Lung (tissue), 12 donors: ENCODE data around the gene FKBP10. TPM values are rescaled to one million over a fixed set of nuclear protein-coding genes. Genes with fewer than 3 reads are reported as not detected.

Source experiments
- ATAC-seq: fragments of 200-7000 bp; cut with Tn5 transposase; one replicate; pipeline ENCODE4 v1.9.1; 2020; ENCODE audit warnings: moderate number of reproducible peaks; ENCODE audit not compliant: insufficient read depth, low FRiP score
- DNase-seq, 3 donors: peaks; one replicate each; pipeline ENCODE4 v3.0.0-alpha.2; 2013 to 2017
- H3K27ac ChIP-seq, 2 donors: one replicate each; pipeline ENCODE4 v1.5.1; 2013; ENCODE audit warnings: mild to moderate bottlenecking in 2 of 2, moderate library complexity in 2 of 2, control low read depth in 1 of 2, inconsistent platforms in 1 of 2, low read depth in 1 of 2, low read length in 1 of 2
- H3K27me3 ChIP-seq, 3 donors: one replicate each; pipeline ENCODE4 v1.5.1; 2013; ENCODE audit warnings: low read length in 2 of 3; ENCODE audit not compliant: control insufficient read depth in 3 of 3, insufficient read depth in 3 of 3
- H3K36me3 ChIP-seq, 4 donors: one replicate each; pipeline ENCODE4 v1.5.1; 2013; ENCODE audit warnings: low read length in 4 of 4, mild to moderate bottlenecking in 1 of 4, moderate library complexity in 1 of 4; ENCODE audit not compliant: control insufficient read depth in 4 of 4, insufficient read depth in 4 of 4
- H3K4me1 ChIP-seq, 5 donors: one replicate each; pipeline ENCODE4 v1.5.1; 2013; ENCODE audit warnings: low read length in 5 of 5, mild to moderate bottlenecking in 2 of 5, moderate library complexity in 1 of 5; ENCODE audit not compliant: control insufficient read depth in 5 of 5, insufficient read depth in 5 of 5
- H3K4me3 ChIP-seq: one replicate; pipeline ENCODE4 v1.5.1; 2013; ENCODE audit warnings: mild to moderate bottlenecking, control low read depth, moderate library complexity
- H3K9ac ChIP-seq, 2 donors: one replicate each; pipeline ENCODE4 v1.5.1; 2013; ENCODE audit warnings: low read length in 2 of 2, control low read depth in 1 of 2; ENCODE audit not compliant: insufficient read depth in 1 of 2
- H3K9me3 ChIP-seq, 4 donors: one replicate each; pipeline ENCODE4 v1.5.1; 2013; ENCODE audit warnings: low read length in 3 of 4, mild to moderate bottlenecking in 1 of 4, moderate library complexity in 1 of 4; ENCODE audit not compliant: control insufficient read depth in 4 of 4, insufficient read depth in 3 of 4
- CTCF ChIP-seq: IDR thresholded peaks from 2 replicates; pipeline ENCODE4 v1.5.1; 2012; ENCODE audit warnings: mild to moderate bottlenecking; ENCODE audit errors: control extremely low read depth, extremely low read depth
- WGBS, 2 donors: extraction: QIAGEN DNeasy Blood & Tissue Kit; methylation state at CpG; one replicate each; pipeline ENCODE4 v1.1.7; 2013; 5-methylcytosine and 5-hydroxymethylcytosine counted together
- polyA plus RNA-seq, 2 donors: library from polyadenylated mRNA; stranded (reverse); fragments of 200-250 nt; gene quantifications; one replicate each; pipeline ENCODE4 v1.2.1, GENCODE V29; 2013
- total RNA-seq, 2 donors: library from RNA; depleted of rRNA in 1 of 2; stranded (reverse); fragments of >200 nt in 1 of 2; gene quantifications; one replicate each; pipeline ENCODE4 v1.2.1, GENCODE V29; 2014 to 2021
- donor health status: control.
- donor health status: control.
- donor health status: Bipolar disorder and iron deficiency.
- donor health status: healthy.
- donor health status: DM: yes; HTN: yes; CAD: no.

The FKBP10 gene
- total and polyA plus RNA-seq, 4 donors = 32.6 to 64.4 (median 48.3) TPM

DNA sequence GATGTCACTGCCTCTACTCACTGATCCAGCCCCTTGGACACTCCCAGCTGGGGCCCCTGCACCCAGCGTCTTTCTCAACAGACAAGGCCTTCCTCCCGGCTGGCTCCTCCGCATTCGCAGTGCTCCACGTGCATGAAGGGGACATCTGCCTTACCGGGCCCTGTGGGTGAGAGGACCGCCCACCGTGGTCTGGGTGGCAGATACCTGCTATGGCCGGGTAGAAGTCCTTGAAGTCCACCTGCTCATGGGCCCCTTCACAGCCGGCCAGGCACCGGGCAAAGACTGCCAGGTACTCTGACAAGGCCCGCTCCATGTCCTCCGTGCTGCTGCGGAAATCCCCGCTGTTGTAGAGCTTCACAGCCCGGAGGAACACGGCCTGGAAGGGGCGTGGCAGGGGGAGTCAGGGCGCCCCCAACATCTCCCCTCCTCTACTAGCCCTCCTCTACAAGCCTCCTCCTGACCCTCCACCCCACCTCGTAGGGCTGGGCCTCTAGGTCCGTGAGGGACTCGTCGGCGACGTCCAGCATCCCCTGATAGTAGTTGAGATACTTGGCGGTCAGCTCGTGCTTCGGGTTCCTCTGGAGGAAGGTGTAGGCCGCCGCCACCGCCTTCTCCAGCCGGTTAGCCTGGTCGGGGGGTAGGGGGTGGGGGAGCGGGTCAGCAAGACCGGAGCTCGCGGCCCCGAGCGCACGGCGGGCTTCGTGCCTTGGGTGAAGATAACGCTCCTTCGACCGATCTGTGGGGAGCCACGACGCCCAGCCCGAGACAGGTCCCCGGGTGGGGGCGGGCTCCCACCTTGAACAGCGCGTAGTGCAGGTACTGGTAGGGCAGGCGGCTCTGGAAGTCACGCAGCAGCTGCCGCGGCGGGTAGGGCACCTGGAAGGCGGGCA is 1.9 kb upstream of the FKBP10 start:
- Histone ChIP-seq H3K27me3 (no peaks in the 10 kb centered on the region), H3K36me3 (peaks cover 0 to 6% (median 1%) of the 10 kb centered on the region in 4 donors), H3K27ac (peak overlapping the region in 1 of 2 donors; percentile 64), H3K9me3 (no peaks in the 10 kb centered on the region), H3K9ac (peak overlapping the region in 1 of 2 donors; percentile 23), H3K4me3 (peak overlapping the region; percentile 79), H3K4me1 (peaks cover 0 to 23% (median 13%) of the 10 kb centered on the region in 5 donors)
- DNase-seq (no peak), ATAC-seq (no peak)
- no peak for TF ChIP-seq CTCF
- 31% methylated on average over 58 of the region's 58 CpGs for WGBS, 2 donors

GRCh38 chr17:41811549-41812380 is 1.0 kb upstream of the FKBP10 start, which contains the start of gene P3H4:
P3H4 (minus strand) TSS chr17:41811949; CDS start chr17:41811915, 34 bp downstream.
- Histone ChIP-seq H3K9me3 (no peaks in the 10 kb centered on the region), H3K27me3 (no peaks in the 10 kb centered on the region), H3K36me3 (peaks cover 0 to 9% (median under 1%) of the 10 kb centered on the region in 4 donors), H3K9ac (peak within 1 kb of the TSS; percentile 23 to 46), H3K4me1 (peaks cover 0 to 23% (median 13%) of the 10 kb centered on the region in 5 donors), H3K4me3 (peak within 1 kb of the TSS; percentile 79), H3K27ac (peak within 1 kb of the TSS in 1 of 2 donors; percentile 64)
- peak; percentile 53 for TF ChIP-seq CTCF
- WGBS, 2 donors = 0% methylated on average over 67 to 96 of the region's 96 CpGs
- peak; percentile 83 to 90 (median 87) for DNase-seq
- ATAC-seq = peak; percentile 90

GRCh38 chr17:41813152-41813680 is 412 bp downstream of the FKBP10 start:
- H3K4me1 ChIP-seq = peaks cover 0 to 23% (median 13%) of the 10 kb centered on the region in 5 donors
- peak overlapping the region; percentile 46 to 66 for H3K9ac ChIP-seq
- peaks cover 0 to 13% (median 1%) of the 10 kb centered on the region in 4 donors for H3K36me3 ChIP-seq
- H3K27ac ChIP-seq = peak overlapping the region in 1 of 2 donors; percentile 18
- WGBS, 2 donors = 43 to 47% methylated on average over 12 of the region's 12 CpGs
- H3K9me3 ChIP-seq = no peaks in the 10 kb centered on the region
- DNase-seq (no peak), ATAC-seq (no peak)
- H3K27me3 ChIP-seq = no peaks in the 10 kb centered on the region
- TF ChIP-seq CTCF = no peak
- peak overlapping the region; percentile 33 for H3K4me3 ChIP-seq
